ENCODE results near the gene TUNAR.
"Not testable (repeated sequence)": the region's sequence is repeated elsewhere in the genome, so short reads cannot be mapped to it uniquely, and the experiment has no call there.

The TUNAR gene

DNA sequence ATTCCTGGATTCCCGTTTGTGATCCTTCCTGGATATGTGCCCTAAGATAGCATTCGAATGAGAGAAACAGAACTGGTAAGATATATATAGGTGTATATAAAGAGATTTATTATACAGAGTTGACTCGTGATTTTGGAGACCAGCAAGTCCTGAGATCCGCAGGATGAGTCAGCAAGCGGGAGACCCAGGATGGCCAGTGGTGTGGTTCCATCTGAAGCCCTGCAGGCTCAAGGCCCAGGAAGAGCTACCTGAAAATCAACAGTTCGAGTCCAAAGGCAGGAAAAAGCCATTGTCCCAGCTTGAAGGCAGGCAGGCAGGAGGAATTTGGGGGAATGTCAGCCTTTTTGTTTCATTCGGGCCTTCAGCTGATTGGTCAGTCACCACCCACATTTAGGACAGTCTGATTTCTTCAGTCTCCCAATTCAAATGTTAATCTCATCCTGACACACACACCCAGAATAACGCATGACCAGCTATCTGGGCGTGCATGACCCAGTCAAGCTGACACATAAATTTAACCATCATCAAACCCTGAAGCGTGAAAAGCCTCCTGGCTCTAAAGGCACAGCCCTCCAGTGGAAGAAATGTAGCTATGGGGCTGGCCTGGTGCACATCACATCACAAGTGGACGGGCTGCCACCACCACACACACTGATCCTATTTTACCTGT, 44.3 kb downstream of the TUNAR start:
- DNase-seq: no peak

DNA sequence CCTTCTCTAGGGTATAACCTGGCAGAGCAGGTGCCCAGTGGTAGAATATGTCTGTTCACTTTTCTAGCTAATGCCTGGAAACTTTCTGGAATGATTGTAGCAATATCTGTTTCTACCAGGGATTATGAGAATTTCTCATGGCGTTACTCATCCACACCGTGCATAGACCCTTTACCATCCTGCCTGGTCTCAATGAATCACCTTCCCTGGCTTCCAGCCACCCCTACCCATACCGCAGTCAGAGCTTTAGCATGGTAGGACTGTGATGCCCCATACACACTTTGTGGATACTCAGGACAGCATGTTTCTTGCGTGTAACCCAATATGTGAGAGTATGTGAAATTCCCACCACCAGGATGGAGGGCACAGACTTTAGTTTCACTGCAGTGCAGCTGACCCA, 45.4 kb downstream of the TUNAR start:
- no peak for DNase-seq

DNA sequence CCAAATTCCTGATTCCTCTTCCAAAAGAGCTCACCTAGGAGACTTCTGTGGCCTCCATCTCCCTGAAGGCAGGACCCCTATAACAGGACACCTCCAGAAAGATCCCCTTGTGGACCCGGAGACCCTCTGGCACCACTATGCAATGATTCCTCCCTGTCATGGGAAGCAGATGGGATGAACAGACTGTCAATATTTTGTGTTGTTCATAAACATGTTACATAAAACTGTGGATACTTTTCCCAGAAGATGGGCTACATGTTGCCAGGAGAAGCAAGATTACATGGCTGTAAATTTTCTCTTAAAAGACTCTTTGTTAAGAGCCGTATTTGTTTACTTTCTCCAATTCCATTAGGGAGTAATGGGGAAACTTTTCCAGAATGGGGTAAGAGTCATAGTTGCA, 52.1 kb downstream of the TUNAR start:
- no peak for DNase-seq

DNA sequence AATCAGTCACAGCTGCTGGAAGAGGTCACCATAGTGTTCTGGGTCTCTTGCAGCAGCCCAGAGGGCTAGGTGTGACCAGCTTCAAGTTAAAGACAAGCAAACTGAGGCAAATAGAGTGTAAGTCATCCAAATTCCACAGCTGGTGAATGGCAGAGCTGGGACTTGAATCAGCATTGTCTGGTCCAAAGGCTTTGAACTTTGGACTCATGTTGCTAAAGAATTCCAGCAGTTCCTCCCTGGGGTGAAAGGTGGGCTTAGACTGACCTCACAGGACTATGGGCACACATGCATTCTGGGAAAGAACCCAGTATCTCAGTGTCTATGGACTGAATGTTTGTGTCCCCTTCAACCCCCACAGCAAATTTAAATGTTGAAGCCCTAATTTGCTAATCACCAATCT, 54.8 kb downstream of the TUNAR start:
- DNase-seq: no peak

DNA sequence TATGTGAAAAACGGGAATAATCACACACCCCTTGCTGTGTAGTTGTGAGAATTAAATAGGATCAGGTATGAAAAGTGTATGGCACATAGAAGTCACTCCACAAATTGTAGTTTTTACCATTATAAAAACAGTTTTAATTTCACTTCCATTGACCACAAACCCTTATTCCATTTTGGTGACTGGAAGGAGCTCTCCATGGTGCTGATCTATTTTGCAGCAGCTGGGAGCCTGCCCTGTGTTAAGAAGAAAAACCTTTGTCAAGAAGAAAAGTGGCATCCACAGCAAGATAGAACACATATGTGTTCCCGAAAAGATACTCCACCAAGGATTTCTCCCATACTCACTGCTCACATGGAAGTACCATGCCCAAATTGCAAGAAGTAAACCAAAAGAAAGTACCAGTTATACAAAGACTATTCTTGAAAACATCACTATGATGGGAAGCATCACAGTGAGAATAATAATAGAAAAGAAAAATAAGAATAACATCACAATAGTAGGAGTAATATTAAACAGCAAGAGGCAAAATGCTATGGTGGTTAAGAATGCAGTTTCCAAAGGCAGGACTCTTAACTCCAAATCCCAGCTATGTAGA, 58.7 kb downstream of the TUNAR start:
- no peak for DNase-seq

DNA sequence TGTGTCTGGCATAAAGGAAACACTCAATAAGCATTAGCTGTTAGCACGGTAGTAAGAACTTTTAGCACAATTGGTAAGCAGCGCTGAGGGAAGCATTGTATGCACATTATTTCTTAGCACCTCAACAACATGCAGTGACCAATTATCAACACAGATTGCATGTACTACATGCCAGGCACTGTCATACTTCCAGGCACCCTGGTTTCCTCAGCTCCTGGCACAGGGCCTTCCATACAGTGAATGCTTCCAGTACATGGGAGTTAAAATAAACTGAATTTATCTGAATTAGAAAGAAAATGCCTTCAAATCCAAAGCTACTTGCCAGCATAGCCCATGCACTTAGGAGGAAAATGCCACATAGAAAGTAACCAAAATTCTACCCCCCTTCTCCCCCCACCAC, 59.4 kb downstream of the TUNAR start:
- DNase-seq: no peak

DNA sequence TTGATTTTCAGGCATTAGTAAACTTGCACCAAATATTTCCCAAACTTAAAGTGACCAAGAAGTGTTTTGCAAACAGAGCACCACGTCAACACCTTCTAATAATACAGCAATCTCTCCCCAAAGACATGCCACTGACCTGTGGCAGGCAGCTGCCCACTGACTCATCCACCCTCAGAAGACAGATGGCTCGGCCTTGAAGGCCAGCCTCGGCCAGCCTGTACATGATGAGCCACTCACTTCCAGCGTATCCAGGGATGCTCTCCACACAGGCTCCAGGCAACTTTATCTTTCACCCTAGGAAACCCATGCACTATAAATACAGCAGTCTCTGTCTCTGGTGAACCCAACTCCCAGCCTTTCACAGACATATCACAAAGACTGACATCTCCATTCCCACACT, 62.7 kb downstream of the TUNAR start:
- DNase-seq: no peak

DNA sequence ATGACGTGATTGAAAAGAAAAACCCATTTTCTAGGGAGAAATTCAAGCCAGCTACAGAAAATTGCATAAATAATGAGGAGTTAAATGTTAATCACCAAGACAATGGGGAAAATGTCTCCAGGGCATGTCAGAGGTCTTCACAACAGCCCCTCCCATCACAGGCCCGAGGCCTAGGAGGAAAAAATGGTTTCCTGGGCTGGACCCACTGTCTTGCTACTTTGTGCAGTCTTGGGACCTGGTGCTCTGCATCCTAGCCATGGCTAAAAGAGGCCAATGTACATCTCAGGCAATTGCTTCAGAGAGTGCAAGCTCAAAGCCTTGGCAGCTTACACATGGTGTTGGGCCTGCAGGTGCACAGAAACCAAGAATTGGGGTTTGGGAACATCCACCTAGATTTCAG, 65.3 kb downstream of the TUNAR start:
- DNase-seq: no peak

DNA sequence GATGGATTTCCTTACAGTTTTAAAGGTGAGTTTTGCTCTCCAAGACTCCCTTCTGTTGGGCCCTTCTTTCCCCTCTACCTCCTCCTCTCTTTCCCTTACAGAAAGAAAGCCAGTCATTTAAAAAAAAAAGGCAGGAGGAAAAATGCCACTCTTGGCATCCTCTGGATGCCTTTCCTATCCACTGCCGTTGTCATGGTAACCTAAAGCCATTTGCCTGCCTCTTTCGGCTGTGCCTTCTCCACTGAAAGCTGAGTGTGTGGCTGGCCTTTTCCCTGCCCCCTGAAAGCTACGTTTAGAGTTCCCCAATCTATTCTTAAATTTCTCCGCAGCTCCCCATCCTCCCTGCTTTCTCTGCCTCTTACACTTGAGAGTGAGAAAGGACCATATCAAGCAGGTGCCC, 67.1 kb downstream of the TUNAR start:
- DNase-seq: no peak

DNA sequence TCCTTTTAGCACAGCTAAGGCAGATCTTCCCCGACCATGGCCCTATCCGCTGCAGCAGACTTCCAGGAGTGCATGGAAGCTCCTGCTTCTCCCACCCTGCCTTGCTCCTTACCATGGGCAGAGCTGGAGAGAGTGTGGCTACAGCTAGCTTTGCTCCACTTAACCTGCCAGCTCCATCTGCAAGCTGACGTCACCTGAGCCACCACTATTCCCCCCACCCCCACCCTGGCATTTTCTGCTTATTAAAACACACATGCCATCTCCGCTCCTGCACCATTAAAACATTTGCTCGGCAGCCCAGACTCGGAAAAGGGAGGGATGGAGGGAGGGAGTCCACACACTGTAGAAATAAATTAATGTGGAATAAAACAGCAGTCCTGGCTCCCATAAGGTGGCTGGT, 67.8 kb downstream of the TUNAR start:
- DNase-seq: no peak

DNA sequence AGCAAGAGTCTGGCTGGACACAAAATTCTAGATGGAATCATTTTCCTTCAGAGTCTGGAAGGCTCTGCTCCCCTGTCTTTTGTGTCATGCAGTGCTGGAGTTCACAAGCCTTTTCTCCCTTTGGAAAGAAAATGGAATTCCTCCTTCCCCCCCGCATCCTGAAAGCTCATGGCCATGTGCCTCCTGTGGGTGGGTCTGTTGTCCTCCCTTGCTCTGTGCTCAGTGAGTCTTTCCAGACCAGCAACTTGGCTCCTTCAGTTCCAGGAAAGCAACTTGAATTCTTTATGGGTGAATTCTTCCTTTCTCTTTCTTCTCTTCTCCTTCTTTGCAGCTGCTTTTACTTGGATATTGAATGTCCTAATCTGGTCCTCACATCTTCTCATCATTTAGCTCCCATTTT, 70.2 kb downstream of the TUNAR start:
- no peak for DNase-seq

DNA sequence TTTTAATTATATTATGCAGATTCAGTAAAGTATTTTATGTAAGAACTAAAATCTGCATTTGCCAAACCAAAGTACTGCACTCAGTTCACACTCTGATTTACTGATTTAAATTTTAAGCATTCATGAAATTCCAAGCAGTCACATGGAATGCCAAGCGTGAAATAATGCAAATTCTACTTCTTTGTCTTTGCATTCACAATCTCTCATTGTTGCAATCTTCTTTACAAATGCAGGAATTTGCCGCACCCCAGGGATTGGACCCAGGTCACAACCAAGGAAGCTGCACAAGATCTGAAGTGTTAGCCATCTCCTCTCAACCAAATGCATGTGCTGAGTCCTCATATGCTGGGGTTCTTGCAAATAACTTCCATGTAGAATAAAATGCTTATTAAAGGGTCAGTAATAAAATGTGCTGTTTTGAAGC, 71.9 kb downstream of the TUNAR start:
- DNase-seq: no peak

DNA sequence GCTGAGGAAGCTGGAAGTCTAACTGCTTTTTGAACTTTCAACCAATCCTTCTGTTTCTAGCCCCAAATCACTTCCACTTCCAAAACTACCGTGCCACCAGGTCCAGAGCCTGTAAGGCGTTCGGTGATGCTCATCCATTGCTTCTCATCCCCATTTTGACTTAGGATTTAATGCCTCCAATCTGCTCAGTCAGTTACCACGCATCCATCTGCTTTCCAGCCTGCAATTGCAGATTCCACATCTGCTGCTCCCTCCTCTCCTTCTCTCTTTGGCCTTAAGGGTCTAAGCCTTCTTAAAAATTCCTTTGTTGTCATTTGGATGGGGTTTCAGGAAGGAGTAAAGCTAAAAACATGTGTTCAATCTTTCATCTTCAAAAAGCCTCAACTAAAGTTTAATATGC, 74.7 kb downstream of the TUNAR start:
- DNase-seq: no peak

DNA sequence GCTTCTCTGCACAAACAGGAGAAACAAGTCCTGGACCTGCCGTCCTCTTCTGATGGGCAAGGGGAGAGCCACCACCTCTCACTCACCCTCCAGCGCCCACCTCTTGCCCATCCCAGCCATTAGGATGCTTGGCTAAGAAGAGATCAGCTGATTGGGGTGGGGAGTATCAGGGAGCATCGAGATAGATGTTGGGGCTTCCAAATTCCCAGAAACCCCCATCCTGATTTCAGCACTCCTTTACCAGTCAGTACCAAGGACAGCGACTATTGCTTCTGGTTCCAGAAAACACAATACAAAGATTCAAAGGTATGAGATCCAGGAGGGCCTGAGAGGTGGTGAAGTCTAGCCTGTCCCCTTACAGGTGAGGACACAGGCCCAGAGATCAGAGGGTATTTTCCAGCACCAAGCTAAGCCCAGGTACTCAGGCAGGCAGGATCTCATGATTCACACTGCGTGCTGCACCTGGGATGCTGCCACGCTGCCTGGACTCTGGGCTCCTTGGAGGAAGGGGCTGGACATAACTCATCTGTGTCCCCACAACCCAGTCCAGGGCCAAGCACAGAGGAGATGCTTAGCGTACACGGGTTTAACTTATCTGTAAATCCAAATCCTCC, 76.6 kb downstream of the TUNAR start:
- no peak for DNase-seq

DNA sequence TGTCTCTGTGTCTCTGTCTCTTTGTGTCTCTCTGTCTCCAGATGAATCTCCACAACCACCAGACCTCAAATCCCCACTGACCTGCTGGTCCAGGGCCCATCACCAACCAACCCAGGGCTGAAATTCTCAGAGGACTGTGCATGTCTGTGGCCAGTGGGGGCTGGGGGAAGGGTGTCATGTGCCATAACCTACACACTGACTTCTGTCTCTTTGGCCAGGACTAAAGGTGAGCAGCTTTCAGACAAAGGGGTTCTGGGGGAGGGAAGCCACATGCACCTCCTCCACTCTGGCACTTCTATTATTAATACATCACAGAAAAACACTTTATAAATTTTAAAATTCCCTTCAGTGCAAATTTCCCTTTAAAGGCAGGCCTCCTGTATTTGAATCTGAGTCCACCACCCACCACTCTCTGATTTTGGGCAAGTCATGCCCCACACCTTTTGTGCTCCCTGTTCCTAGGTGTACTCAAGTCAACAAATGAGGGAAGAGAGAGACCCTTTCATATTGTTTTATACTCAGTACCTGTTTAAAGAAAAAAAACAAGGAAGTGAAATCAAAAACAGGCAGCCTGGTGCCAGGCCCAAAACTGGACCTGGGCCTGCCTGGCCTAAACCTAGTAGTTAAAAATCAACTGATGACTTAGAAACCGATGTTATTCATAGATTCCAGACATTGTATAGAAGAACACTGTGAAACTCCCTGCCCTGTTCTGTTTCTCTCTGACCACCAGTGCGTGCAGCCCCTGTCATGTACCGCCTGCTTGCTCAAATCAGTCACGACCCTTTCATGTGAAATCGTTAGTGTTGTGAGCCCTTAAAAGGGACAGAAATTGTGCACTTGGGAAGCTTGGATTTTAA, 80.2 kb downstream of the TUNAR start:
- no peak for DNase-seq

DNA sequence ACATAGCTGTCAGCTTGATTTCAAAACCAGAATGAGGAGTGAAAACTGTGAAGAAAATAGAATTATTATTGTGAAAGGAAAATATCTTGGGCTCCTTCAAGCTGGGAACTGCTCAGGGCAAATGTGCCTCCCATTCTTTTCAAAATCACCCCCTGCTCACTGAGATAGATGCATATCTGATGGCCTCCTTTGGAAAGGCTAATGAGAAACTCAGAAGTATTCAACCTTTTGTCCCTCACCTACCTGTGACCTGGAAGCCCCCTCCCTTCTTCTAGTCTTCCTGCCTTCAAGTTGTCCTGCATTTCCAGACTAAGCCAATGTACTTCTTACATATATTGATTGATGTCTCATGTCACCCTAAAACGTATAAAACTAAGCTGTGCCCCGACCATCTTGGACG, 81.5 kb downstream of the TUNAR start:
- no peak for DNase-seq

DNA sequence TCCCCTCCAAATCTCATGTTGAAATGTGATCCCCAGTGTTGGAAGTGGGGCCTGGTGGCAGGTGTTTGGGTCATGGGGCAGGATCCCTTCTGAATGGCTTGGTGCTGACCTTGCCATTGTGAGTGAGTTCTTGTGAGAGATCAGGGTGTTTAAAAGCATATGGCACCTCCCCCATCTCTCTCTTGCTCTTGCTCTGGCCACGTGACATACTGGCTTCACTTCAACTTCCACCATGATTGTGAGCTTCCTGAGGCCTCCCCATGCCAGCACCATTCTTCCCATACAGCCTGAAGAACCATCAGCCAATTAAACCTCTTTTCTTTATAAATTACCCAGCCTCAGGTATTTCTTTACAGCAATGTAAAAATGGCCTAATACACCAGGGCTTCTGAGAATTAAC, 82.7 kb downstream of the TUNAR start:
- no peak for DNase-seq

DNA sequence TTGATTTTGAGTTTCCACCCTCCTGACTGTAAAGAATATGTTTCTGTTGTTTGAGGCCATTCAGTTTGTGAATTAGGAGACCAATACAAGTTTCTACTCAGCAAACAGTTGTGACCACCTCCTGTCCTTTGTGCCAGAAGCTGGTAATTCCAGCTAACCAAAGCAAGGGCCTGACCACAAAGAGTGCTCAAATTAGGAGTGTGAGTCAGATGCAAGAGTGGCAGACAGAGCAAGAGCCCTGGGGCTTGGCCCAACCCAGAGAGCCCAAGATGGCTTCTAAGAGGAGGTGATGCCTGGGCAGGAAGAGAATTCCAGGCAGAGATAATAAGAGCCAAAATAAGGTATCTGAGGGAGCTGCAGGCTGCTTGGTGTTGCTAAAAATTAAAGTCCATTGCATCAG, 84.8 kb downstream of the TUNAR start:
- DNase-seq: no peak

DNA sequence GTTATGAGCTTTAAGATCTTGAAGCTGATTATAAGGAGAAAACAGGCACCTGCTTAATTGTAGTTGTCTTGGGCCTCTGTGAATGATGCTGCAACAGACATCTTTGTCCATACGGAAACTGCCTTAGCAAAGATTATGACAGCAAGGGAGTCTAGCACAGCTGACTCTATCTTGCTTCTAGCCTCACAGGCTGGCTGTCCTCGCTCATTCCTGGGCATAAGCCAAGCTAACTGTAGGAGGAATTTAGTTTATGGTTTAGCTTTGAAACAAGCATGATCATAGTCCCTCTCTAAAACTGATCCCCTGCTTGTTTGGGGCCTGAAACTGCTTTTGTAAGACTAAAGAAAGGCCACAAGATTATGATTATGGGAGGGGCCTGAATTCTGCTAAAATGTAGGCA, 88.3 kb downstream of the TUNAR start:
- DNase-seq: no peak

DNA sequence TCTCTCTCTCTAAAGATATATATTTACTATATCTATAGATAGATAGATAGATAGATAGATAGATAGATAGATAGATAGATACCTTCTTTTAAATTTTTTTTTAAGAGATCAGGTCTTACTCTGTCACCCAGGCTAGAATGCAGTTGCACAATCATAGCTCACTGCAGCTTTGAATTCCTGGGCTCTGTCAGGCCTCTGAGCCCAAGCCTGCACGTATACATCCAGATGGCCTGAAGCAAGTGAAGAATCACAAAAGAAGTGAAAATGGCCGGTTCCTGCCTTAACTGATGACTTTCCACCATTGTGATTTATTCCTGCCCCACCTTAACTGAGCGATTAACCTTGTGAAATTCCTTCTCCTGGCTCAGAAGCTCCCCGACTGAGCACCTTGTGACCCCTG, 91.4 kb downstream of the TUNAR start:
- DNase-seq: not testable (repeated sequence)

Data from stimulated activated CD4-positive, alpha-beta T cell treated with anti-CD3 and anti-CD28 coated beads, Interleukin-4, amount 100 ng/mL, for 24 hours (primary cell).